Measurements from ENCODE around the gene PRR13.

Gene PRR13

GRCh38 chr12:53474077-53474476, 32.5 kb downstream of the PRR13 start:
- TF ChIP-seq CTCF (IDR thresholded peaks at IDR 0.05; ENCODE audit: low read depth, low read length, poor library complexity, severe bottlenecking) (no peak), EZH2phosphoT487 (IDR thresholded peaks at IDR 0.05; ENCODE audit: borderline replicate concordance, low read length) (no peak)
- Histone ChIP-seq H3K4me3 (ENCODE audit: low read length) (no peak overlapping the region), H3K79me2 (ENCODE audit: control insufficient read depth, low read length) (peaks cover 72% of the 10 kb centered on the region), H3F3A (ENCODE audit: control insufficient read depth, insufficient read depth) (peaks cover 63% of the 10 kb centered on the region), H4K20me1 (ENCODE audit: control insufficient read depth, insufficient read depth, low read depth, low read length) (peaks cover 12% of the 10 kb centered on the region), H3K27ac (ENCODE audit: low read depth, low read length) (no peak overlapping the region), H3K27me3 (ENCODE audit: control insufficient read depth, low read length) (no peaks in the 10 kb centered on the region), H3K9me2 (replicated peaks; ENCODE audit: control insufficient read depth, low read length) (no peaks in the 10 kb centered on the region), H3K36me3 (ENCODE audit: control insufficient read depth, low read length) (peaks cover 99% of the 10 kb centered on the region), H3K9me3 (ENCODE audit: control insufficient read depth, insufficient read depth, low read length) (no peaks in the 10 kb centered on the region), H3K4me2 (ENCODE audit: low read length) (no peak overlapping the region), H3K4me1 (ENCODE audit: control insufficient read depth, low read length) (no peaks in the 10 kb centered on the region)

DNA sequence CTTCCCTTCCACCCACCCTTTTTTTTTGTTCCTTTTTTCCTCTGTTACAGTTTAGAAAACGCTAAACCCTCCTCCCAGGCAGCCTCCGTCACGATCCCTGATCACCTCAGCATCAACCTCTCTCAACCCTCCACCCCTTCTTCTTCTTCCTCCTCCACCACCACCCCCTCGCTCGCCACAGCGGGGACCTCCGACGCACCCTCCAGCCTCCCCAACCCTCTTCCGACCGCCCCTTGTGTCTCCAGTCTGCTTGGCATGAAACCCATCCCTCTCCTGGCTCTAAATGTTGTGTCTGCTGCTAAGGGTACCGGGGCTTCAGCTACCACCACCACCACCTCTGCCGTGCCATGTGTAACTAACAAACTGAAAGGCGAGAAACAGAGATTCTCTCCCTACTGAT, 33.3 kb downstream of the PRR13 start:
- H3K4me3 ChIP-seq (ENCODE audit: low read length) = no peak overlapping the region
- no peaks in the 10 kb centered on the region for H3K4me1 ChIP-seq (ENCODE audit: control insufficient read depth, low read length)

DNA sequence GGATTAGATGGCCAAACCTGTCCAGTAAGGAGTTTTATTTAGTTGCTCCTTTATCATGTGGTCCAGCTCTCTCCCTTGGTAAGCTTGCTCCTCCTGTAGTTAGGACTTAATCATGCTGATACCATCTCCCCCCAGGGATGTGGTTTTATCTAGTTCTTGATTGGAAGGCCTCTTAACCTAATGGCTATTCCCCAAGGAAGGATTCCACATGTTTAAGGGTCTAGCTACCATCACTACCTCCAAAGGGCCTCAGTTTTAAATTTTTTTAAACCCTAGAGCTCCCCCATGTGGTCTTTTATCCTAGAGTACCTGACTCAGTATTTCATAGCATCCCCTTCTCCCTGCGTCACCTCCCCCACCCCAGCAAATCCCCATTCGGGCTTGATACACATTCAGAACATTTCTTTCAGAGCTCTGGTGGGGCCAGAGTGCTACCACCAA, 35.3 kb downstream of the PRR13 start:
- Histone ChIP-seq H3K4me2 (ENCODE audit: low read length) (no peak overlapping the region), H4K20me1 (ENCODE audit: control insufficient read depth, insufficient read depth, low read depth, low read length) (peaks cover 16% of the 10 kb centered on the region), H3K9me3 (ENCODE audit: control insufficient read depth, insufficient read depth, low read length) (no peaks in the 10 kb centered on the region), H3K27ac (ENCODE audit: low read depth, low read length) (no peak overlapping the region), H3K36me3 (ENCODE audit: control insufficient read depth, low read length) (peaks cover 95% of the 10 kb centered on the region), H3F3A (ENCODE audit: control insufficient read depth, insufficient read depth) (peaks cover 83% of the 10 kb centered on the region), H3K79me2 (ENCODE audit: control insufficient read depth, low read length) (peaks cover 55% of the 10 kb centered on the region), H3K4me3 (ENCODE audit: low read length) (no peak overlapping the region), H3K9me2 (replicated peaks; ENCODE audit: control insufficient read depth, low read length) (no peaks in the 10 kb centered on the region), H3K4me1 (ENCODE audit: control insufficient read depth, low read length) (no peaks in the 10 kb centered on the region), H3K27me3 (ENCODE audit: control insufficient read depth, low read length) (no peaks in the 10 kb centered on the region)
- no peak for TF ChIP-seq EZH2phosphoT487 (IDR thresholded peaks at IDR 0.05; ENCODE audit: borderline replicate concordance, low read length)
- no peak for TF ChIP-seq CTCF (IDR thresholded peaks at IDR 0.05; ENCODE audit: low read depth, low read length, poor library complexity, severe bottlenecking)

More for the DNA sequence above, 33.3 kb downstream of the PRR13 start:
- Histone ChIP-seq H3F3A (ENCODE audit: control insufficient read depth, insufficient read depth) (peaks cover 70% of the 10 kb centered on the region), H3K27me3 (ENCODE audit: control insufficient read depth, low read length) (no peaks in the 10 kb centered on the region), H3K79me2 (ENCODE audit: control insufficient read depth, low read length) (peaks cover 68% of the 10 kb centered on the region), H3K4me2 (ENCODE audit: low read length) (no peak overlapping the region), H3K36me3 (ENCODE audit: control insufficient read depth, low read length) (peaks cover 99% of the 10 kb centered on the region), H4K20me1 (ENCODE audit: control insufficient read depth, insufficient read depth, low read depth, low read length) (peaks cover 17% of the 10 kb centered on the region), H3K27ac (ENCODE audit: low read depth, low read length) (no peak overlapping the region), H3K9me3 (ENCODE audit: control insufficient read depth, insufficient read depth, low read length) (no peaks in the 10 kb centered on the region), H3K9me2 (replicated peaks; ENCODE audit: control insufficient read depth, low read length) (no peaks in the 10 kb centered on the region)
- TF ChIP-seq CTCF (IDR thresholded peaks at IDR 0.05; ENCODE audit: low read depth, low read length, poor library complexity, severe bottlenecking) = no peak
- TF ChIP-seq EZH2phosphoT487 (IDR thresholded peaks at IDR 0.05; ENCODE audit: borderline replicate concordance, low read length) = no peak

All from DOHH2 (cell line).